ENCODE data around the gene USP22.

USP22 gene

GRCh38 chr17:21035406-21035805 lies 7.4 kb downstream of the USP22 start:
- H3K36me3 ChIP-seq (ENCODE audit: low read depth) = peaks cover 72% of the 10 kb centered on the region
- no peak overlapping the region for H3K4me3 ChIP-seq (ENCODE audit: severe bottlenecking)
- H3K4me1 ChIP-seq (ENCODE audit: insufficient read depth, poor library complexity, severe bottlenecking) = peaks cover 41% of the 10 kb centered on the region
- no peak for TF ChIP-seq CTCF (IDR thresholded peaks at IDR 0.05; ENCODE audit: poor library complexity, severe bottlenecking)
- H3K27me3 ChIP-seq (ENCODE audit: insufficient read depth, poor library complexity, severe bottlenecking) = no peaks in the 10 kb centered on the region
- DNase-seq (ENCODE audit: low spot score) (no peak), ATAC-seq (ENCODE audit: low read depth) (no peak)
- H3K27ac ChIP-seq (ENCODE audit: poor library complexity, severe bottlenecking) = no peak overlapping the region
- H3K9me3 ChIP-seq (ENCODE audit: severe bottlenecking) = no peaks in the 10 kb centered on the region

- H3K36me3 ChIP-seq (ENCODE audit: low read depth) = peaks cover 70% of the 10 kb centered on the region
- H3K4me3 ChIP-seq (ENCODE audit: severe bottlenecking) = no peak overlapping the region
- no peaks in the 10 kb centered on the region for H3K9me3 ChIP-seq (ENCODE audit: severe bottlenecking)
- H3K27me3 ChIP-seq (ENCODE audit: insufficient read depth, poor library complexity, severe bottlenecking) = no peaks in the 10 kb centered on the region
- TF ChIP-seq CTCF (IDR thresholded peaks at IDR 0.05; ENCODE audit: poor library complexity, severe bottlenecking) = no peak
- H3K4me1 ChIP-seq (ENCODE audit: insufficient read depth, poor library complexity, severe bottlenecking) = peaks cover 42% of the 10 kb centered on the region
- no peak overlapping the region for H3K27ac ChIP-seq (ENCODE audit: poor library complexity, severe bottlenecking)
- DNase-seq (ENCODE audit: low spot score) (no peak), ATAC-seq (ENCODE audit: low read depth) (no peak; the same call in 2 of the 3 replicates)
Observed at GRCh38 chr17:21034340-21035235, 8.2 kb downstream of the USP22 start.

- no peak overlapping the region for H3K27ac ChIP-seq (ENCODE audit: poor library complexity, severe bottlenecking)
- peaks cover 50% of the 10 kb centered on the region for H3K4me1 ChIP-seq (ENCODE audit: insufficient read depth, poor library complexity, severe bottlenecking)
- no peak for TF ChIP-seq CTCF (IDR thresholded peaks at IDR 0.05; ENCODE audit: poor library complexity, severe bottlenecking)
- peaks cover 69% of the 10 kb centered on the region for H3K36me3 ChIP-seq (ENCODE audit: low read depth)
- DNase-seq (ENCODE audit: low spot score) = no peak
- ATAC-seq (ENCODE audit: low read depth) = no peak
- no peak overlapping the region for H3K4me3 ChIP-seq (ENCODE audit: severe bottlenecking)
- no peaks in the 10 kb centered on the region for H3K27me3 ChIP-seq (ENCODE audit: insufficient read depth, poor library complexity, severe bottlenecking)
- no peaks in the 10 kb centered on the region for H3K9me3 ChIP-seq (ENCODE audit: severe bottlenecking)
Observed at GRCh38 chr17:21033350-21033749, 9.5 kb downstream of the USP22 start.

- TF ChIP-seq CTCF (IDR thresholded peaks at IDR 0.05; ENCODE audit: poor library complexity, severe bottlenecking) = no peak
- Histone ChIP-seq H3K4me1 (ENCODE audit: insufficient read depth, poor library complexity, severe bottlenecking) (peaks cover 35% of the 10 kb centered on the region), H3K27ac (ENCODE audit: poor library complexity, severe bottlenecking) (no peak overlapping the region), H3K9me3 (ENCODE audit: severe bottlenecking) (no peaks in the 10 kb centered on the region), H3K4me3 (ENCODE audit: severe bottlenecking) (no peak overlapping the region), H3K36me3 (ENCODE audit: low read depth) (peaks cover 69% of the 10 kb centered on the region), H3K27me3 (ENCODE audit: insufficient read depth, poor library complexity, severe bottlenecking) (no peaks in the 10 kb centered on the region)
- ATAC-seq (ENCODE audit: low read depth) (no peak), DNase-seq (ENCODE audit: low spot score) (no peak)
Observed at GRCh38 chr17:21031756-21032396, 10.9 kb downstream of the USP22 start.

Measured in RWPE2 (cell line).